ENCODE measurements around the gene ADAM17. TPM values are rescaled to one million over a fixed set of nuclear protein-coding genes. Genes with fewer than 3 reads are reported as not detected.
"Not testable (repeated sequence)": the region's sequence is repeated elsewhere in the genome, so short reads cannot be mapped to it uniquely, and the experiment has no call there.

ADAM17 gene
- polyA plus RNA-seq, 1 donor from 2014 or later, result 32.6 TPM

GRCh38 chr2:9518163-9518562, 37.5 kb downstream of the ADAM17 start:
- Histone ChIP-seq H3K9ac (ENCODE audit: low read length) (no peak overlapping the region), H2AFZ (ENCODE audit: low read depth, low read length) (no peak overlapping the region), H3K4me2 (ENCODE audit: low read length) (no peak overlapping the region), H3K27ac (ENCODE audit: low read length) (no peak overlapping the region), H3K36me3 (ENCODE audit: insufficient read depth, low read length) (peaks cover 8% of the 10 kb centered on the region), H3K9me3 (ENCODE audit: low read length) (no peaks in the 10 kb centered on the region), H3K79me2 (replicated peaks; ENCODE audit: insufficient read depth, low read length) (no peaks in the 10 kb centered on the region), H3K9me2 (ENCODE audit: insufficient read depth, low read length) (no peaks in the 10 kb centered on the region), H3K27me3 (ENCODE audit: insufficient read depth, low read depth, low read length) (no peaks in the 10 kb centered on the region), H3F3A (ENCODE audit: insufficient read depth, low read length, poor library complexity, severe bottlenecking) (no peaks in the 10 kb centered on the region), H3K4me3 (ENCODE audit: low read length) (no peak overlapping the region), H4K20me1 (ENCODE audit: insufficient read depth) (no peaks in the 10 kb centered on the region)
- TF ChIP-seq RAD21 (conservative IDR thresholded peaks at IDR 0.05) (no peak), MXI1 (conservative IDR thresholded peaks at IDR 0.05; ENCODE audit: poor library complexity, severe bottlenecking) (no peak), TAF1 (IDR thresholded peaks at IDR 0.05; ENCODE audit: low read depth) (no peak), CTCF (IDR thresholded peaks at IDR 0.05; ENCODE audit: poor library complexity, severe bottlenecking) (no peak), EZH2 (IDR thresholded peaks at IDR 0.05; ENCODE audit: borderline replicate concordance, insufficient read depth, low read length, poor library complexity, severe bottlenecking) (no peak)

GRCh38 chr2:9517118-9517782, 38.4 kb downstream of the ADAM17 start:
- Histone ChIP-seq H3K27me3 (ENCODE audit: insufficient read depth, low read depth, low read length) (no peaks in the 10 kb centered on the region), H3K9me2 (ENCODE audit: insufficient read depth, low read length) (no peaks in the 10 kb centered on the region), H3K27ac (ENCODE audit: low read length) (no peak overlapping the region), H3K79me2 (replicated peaks; ENCODE audit: insufficient read depth, low read length) (no peaks in the 10 kb centered on the region), H3K4me2 (ENCODE audit: low read length) (no peak overlapping the region), H2AFZ (ENCODE audit: low read depth, low read length) (no peak overlapping the region), H3F3A (ENCODE audit: insufficient read depth, low read length, poor library complexity, severe bottlenecking) (no peaks in the 10 kb centered on the region), H3K4me3 (ENCODE audit: low read length) (no peak overlapping the region), H3K9ac (ENCODE audit: low read length) (no peak overlapping the region), H3K9me3 (ENCODE audit: low read length) (no peaks in the 10 kb centered on the region), H4K20me1 (ENCODE audit: insufficient read depth) (no peaks in the 10 kb centered on the region), H3K36me3 (ENCODE audit: insufficient read depth, low read length) (peaks cover 8% of the 10 kb centered on the region)
- no peak for TF ChIP-seq REST (IDR thresholded peaks at IDR 0.05; ENCODE audit: borderline replicate concordance)
- TF ChIP-seq EP300 (conservative IDR thresholded peaks at IDR 0.05; ENCODE audit: poor library complexity, severe bottlenecking), result no peak
- no peak for TF ChIP-seq CTCF (IDR thresholded peaks at IDR 0.05; ENCODE audit: poor library complexity, severe bottlenecking)
- no peak for TF ChIP-seq MXI1 (conservative IDR thresholded peaks at IDR 0.05; ENCODE audit: poor library complexity, severe bottlenecking)
- no peak for TF ChIP-seq POLR2AphosphoS5 (IDR thresholded peaks at IDR 0.05)
- TF ChIP-seq TAF1 (IDR thresholded peaks at IDR 0.05; ENCODE audit: low read depth), result no peak
- TF ChIP-seq EZH2 (IDR thresholded peaks at IDR 0.05; ENCODE audit: borderline replicate concordance, insufficient read depth, low read length, poor library complexity, severe bottlenecking), result no peak
- no peak for TF ChIP-seq RAD21 (conservative IDR thresholded peaks at IDR 0.05)
- no peak for TF ChIP-seq SMC3 (conservative IDR thresholded peaks at IDR 0.05; ENCODE audit: poor library complexity)

GRCh38 chr2:9513946-9514345, 41.7 kb downstream of the ADAM17 start:
- H3K4me3 ChIP-seq (ENCODE audit: low read length); H3K36me3 ChIP-seq (ENCODE audit: insufficient read depth, low read length); H3F3A ChIP-seq (ENCODE audit: insufficient read depth, low read length, poor library complexity, severe bottlenecking); H3K4me2 ChIP-seq (ENCODE audit: low read length); H3K9ac ChIP-seq (ENCODE audit: low read length); H3K9me3 ChIP-seq (ENCODE audit: low read length); H3K27ac ChIP-seq (ENCODE audit: low read length); H3K27me3 ChIP-seq (ENCODE audit: insufficient read depth, low read depth, low read length); H3K79me2 ChIP-seq (replicated peaks; ENCODE audit: insufficient read depth, low read length); H4K20me1 ChIP-seq (ENCODE audit: insufficient read depth); H3K9me2 ChIP-seq (ENCODE audit: insufficient read depth, low read length); H2AFZ ChIP-seq (ENCODE audit: low read depth, low read length): not testable (repeated sequence)
